HEK293 (cell line): ENCODE measurements around the gene GART.

Experiments
- BCL11A ChIP-seq: fragments of 450-650 bp; formaldehyde crosslinking; IDR thresholded peaks from 2 replicates; pipeline ENCODE4 v1.5.1; 2016; ENCODE audit warnings: low read depth, missing biosample characterization, missing genetic modification characterization
- SP3 ChIP-seq: fragments of 450-650 bp; formaldehyde crosslinking; IDR thresholded peaks from 2 replicates; pipeline ENCODE4 v1.5.1; 2016; ENCODE audit warnings: missing biosample characterization, missing genetic modification characterization
- WT1 ChIP-seq: fragments of 450-650 bp; formaldehyde crosslinking; IDR thresholded peaks from 2 replicates; pipeline ENCODE4 v1.5.1; 2016; ENCODE audit warnings: missing biosample characterization, missing genetic modification characterization
- ZBTB48 ChIP-seq: fragments of 450-650 bp; formaldehyde crosslinking; IDR thresholded peaks from 2 replicates; pipeline ENCODE4 v1.5.1; 2016; ENCODE audit warnings: missing biosample characterization, missing genetic modification characterization
- ZFP69B ChIP-seq: fragments of 450-650 bp; formaldehyde crosslinking; IDR thresholded peaks from 2 replicates; pipeline ENCODE4 v1.5.1; 2016; ENCODE audit warnings: missing biosample characterization, missing genetic modification characterization
- ZNF121 ChIP-seq: fragments of 450-650 bp; formaldehyde crosslinking; IDR thresholded peaks from 2 replicates; pipeline ENCODE4 v1.5.1; 2016; ENCODE audit warnings: missing biosample characterization, missing genetic modification characterization
- ZNF132 ChIP-seq: fragments of 450-650 bp; formaldehyde crosslinking; IDR thresholded peaks from 2 replicates; pipeline ENCODE4 v1.5.1; 2017; ENCODE audit warnings: missing biosample characterization, missing genetic modification characterization, borderline replicate concordance
- ZNF133 ChIP-seq: fragments of 450-650 bp; formaldehyde crosslinking; IDR thresholded peaks from 2 replicates; pipeline ENCODE4 v1.5.1; 2016; ENCODE audit warnings: missing biosample characterization, missing genetic modification characterization
- ZNF146 ChIP-seq: fragments of 450-650 bp; formaldehyde crosslinking; IDR thresholded peaks from 2 replicates; pipeline ENCODE4 v1.5.1; 2016; ENCODE audit warnings: missing biosample characterization, missing genetic modification characterization
- ZNF324 ChIP-seq: fragments of 450-650 bp; formaldehyde crosslinking; IDR thresholded peaks from 2 replicates; pipeline ENCODE4 v1.5.1; 2016; ENCODE audit warnings: missing biosample characterization, missing genetic modification characterization
- ZNF600 ChIP-seq: fragments of 450-650 bp; formaldehyde crosslinking; IDR thresholded peaks from 2 replicates; pipeline ENCODE4 v1.5.1; 2016; ENCODE audit warnings: missing biosample characterization, missing genetic modification characterization
- ZNF624 ChIP-seq: fragments of 450-650 bp; formaldehyde crosslinking; IDR thresholded peaks from 2 replicates; pipeline ENCODE4 v1.5.1; 2017; ENCODE audit warnings: missing biosample characterization, missing genetic modification characterization
- ZSCAN23 ChIP-seq: fragments of 450-650 bp; formaldehyde crosslinking; IDR thresholded peaks from 2 replicates; pipeline ENCODE4 v1.5.1; 2016; ENCODE audit warnings: missing biosample characterization, missing genetic modification characterization
- TF ChIP-seq, protein P1 (sequence below): fragments of 450-650 bp; formaldehyde crosslinking; IDR thresholded peaks from 2 replicates; pipeline ENCODE4 v1.5.0; 2017; ENCODE audit warnings: missing biosample characterization, missing genetic modification characterization, borderline replicate concordance
- TF ChIP-seq, protein P2 (sequence below): fragments of 450-650 bp; formaldehyde crosslinking; IDR thresholded peaks from 2 replicates; pipeline ENCODE4 v1.5.1; 2016; ENCODE audit warnings: missing biosample characterization, missing genetic modification characterization
- TF ChIP-seq, protein P3 (sequence below): sonication (generic); formaldehyde crosslinking; IDR thresholded peaks from 2 replicates; pipeline ENCODE4 v1.8.1; 2022; ENCODE audit warnings: mild to moderate bottlenecking, moderate library complexity, missing genetic modification reagents
- TF ChIP-seq, protein P4 (sequence below): fragments of 450-650 bp; formaldehyde crosslinking; IDR thresholded peaks from 2 replicates; pipeline ENCODE4 v1.5.1; 2016; ENCODE audit warnings: missing biosample characterization, missing genetic modification characterization
- TF ChIP-seq, protein P5 (sequence below): fragments of 450-650 bp; formaldehyde crosslinking; IDR thresholded peaks from 2 replicates; pipeline ENCODE4 v1.5.1; 2016; ENCODE audit warnings: missing biosample characterization, missing genetic modification characterization
- TF ChIP-seq, protein P6 (sequence below): fragments of 450-650 bp; IDR thresholded peaks from 2 replicates; pipeline ENCODE4 v1.5.1; 2018; ENCODE audit warnings: missing biosample characterization, missing genetic modification characterization
- TF ChIP-seq, protein P7 (sequence below): fragments of 450-650 bp; formaldehyde crosslinking; IDR thresholded peaks from 2 replicates; pipeline ENCODE4 v1.5.1; 2017; ENCODE audit warnings: missing biosample characterization, missing genetic modification characterization
- TF ChIP-seq, protein P8 (sequence below): fragments of 450-650 bp; formaldehyde crosslinking; IDR thresholded peaks from 2 replicates; pipeline ENCODE4 v1.5.1; 2016; ENCODE audit warnings: missing biosample characterization, missing genetic modification characterization
- TF ChIP-seq, protein P9 (sequence below): fragments of 450-650 bp; formaldehyde crosslinking; IDR thresholded peaks from 2 replicates; pipeline ENCODE4; 2016; ENCODE audit warnings: missing biosample characterization, missing genetic modification characterization

GART gene

DNA sequence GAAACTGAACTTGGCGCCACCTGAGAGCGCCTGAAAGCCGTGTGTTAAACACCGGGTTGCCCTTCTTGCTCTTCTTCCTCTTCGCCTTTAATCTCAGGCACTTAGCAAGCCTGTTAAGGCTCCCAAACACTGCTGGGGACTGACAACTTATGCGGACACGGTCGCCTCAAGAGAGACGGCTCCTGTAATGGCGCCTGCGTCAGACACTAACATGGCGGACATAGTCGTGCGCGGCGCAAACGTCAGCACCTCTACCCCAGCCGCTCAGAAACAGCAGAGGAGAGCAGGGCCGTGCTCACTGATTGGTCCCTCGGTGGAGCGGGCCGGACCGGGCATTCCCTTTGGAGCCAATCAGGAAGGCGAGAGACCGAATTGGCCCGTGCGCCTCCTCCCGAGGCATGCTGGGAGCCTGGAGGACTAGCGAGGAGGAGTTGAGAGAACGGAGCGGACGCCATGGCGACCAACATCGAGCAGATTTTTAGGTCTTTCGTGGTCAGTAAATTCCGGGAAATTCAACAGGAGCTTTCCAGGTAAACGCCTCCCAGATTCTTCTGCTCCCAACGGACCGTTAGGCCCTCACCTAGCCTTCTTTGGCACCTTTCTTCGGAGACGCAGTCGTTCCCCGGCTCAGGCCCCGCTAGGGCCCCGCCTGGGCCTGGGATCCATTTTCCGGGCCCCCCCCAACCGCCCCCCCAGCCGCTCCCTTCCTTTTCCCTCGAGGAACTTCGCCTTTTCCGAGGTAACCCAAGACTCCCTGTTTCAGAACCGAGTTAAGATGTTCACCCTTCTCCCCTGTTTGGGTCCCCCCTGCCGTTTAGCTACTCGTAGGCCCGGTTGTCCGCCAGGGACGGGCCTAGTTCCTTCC, 955 bp upstream of the GART start, which contains the start of gene SON (continued):
- TF ChIP-seq, protein P1, sequence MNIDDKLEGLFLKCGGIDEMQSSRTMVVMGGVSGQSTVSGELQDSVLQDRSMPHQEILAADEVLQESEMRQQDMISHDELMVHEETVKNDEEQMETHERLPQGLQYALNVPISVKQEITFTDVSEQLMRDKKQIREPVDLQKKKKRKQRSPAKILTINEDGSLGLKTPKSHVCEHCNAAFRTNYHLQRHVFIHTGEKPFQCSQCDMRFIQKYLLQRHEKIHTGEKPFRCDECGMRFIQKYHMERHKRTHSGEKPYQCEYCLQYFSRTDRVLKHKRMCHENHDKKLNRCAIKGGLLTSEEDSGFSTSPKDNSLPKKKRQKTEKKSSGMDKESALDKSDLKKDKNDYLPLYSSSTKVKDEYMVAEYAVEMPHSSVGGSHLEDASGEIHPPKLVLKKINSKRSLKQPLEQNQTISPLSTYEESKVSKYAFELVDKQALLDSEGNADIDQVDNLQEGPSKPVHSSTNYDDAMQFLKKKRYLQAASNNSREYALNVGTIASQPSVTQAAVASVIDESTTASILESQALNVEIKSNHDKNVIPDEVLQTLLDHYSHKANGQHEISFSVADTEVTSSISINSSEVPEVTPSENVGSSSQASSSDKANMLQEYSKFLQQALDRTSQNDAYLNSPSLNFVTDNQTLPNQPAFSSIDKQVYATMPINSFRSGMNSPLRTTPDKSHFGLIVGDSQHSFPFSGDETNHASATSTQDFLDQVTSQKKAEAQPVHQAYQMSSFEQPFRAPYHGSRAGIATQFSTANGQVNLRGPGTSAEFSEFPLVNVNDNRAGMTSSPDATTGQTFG (tag by site-specific recombination) = no peak
- TF ChIP-seq ZNF624 (tag by site-specific recombination) (no peak; the same call in 1 of the 2 replicates), WT1 (0 out of 2 replicates have a peak, but pooled peaks have one; percentile 29), BCL11A (no peak), ZNF121 (peak; percentile 55; the same call in 1 of the 2 replicates), ZSCAN23 (tag by site-specific recombination) (peak; percentile 85), ZFP69B (tag by site-specific recombination) (peak; percentile 78), ZBTB48 (tag by site-specific recombination) (peak; percentile 82), ZNF146 (tag by site-specific recombination) (peak; percentile 60; the same call in 1 of the 2 replicates), ZNF132 (tag by site-specific recombination) (no peak), ZNF324 (tag by site-specific recombination) (peak; percentile 51), ZNF133 (tag by site-specific recombination) (no peak), ZNF600 (tag by site-specific recombination) (0 out of 2 replicates have a peak, but pooled peaks have one; percentile 37), SP3 (tag by site-specific recombination) (peak; percentile 82)
- TF ChIP-seq, protein P2, sequence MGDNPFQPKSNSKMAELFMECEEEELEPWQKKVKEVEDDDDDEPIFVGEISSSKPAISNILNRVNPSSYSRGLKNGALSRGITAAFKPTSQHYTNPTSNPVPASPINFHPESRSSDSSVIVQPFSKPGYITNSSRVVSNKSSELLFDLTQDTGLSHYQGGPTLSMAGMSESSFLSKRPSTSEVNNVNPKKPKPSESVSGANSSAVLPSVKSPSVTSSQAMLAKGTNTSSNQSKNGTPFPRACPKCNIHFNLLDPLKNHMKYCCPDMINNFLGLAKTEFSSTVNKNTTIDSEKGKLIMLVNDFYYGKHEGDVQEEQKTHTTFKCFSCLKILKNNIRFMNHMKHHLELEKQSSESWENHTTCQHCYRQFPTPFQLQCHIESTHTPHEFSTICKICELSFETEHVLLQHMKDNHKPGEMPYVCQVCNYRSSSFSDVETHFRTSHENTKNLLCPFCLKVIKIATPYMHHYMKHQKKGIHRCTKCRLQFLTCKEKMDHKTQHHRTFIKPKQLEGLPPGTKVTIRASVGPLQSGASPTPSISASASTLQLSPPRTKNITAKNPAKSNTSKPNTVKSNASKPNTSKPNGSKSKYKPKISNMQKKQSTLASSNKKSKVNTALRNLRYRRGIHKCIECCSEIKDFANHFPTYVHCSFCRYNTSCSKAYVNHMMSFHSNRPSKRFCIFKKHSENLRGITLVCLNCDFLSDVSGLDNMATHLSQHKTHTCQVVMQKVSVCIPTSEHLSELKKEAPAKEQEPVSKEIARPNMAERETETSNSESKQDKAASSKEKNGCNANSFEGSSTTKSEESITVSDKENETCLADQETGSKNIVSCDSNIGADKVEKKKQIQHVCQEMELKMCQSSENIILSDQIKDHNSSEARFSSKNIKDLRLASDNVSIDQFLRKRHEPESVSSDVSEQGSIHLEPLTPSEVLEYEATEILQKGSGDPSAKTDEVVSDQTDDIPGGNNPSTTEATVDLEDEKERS (tag by site-specific recombination) = 0 out of 2 replicates have a peak, but pooled peaks have one; percentile 44
- TF ChIP-seq, protein P3, sequence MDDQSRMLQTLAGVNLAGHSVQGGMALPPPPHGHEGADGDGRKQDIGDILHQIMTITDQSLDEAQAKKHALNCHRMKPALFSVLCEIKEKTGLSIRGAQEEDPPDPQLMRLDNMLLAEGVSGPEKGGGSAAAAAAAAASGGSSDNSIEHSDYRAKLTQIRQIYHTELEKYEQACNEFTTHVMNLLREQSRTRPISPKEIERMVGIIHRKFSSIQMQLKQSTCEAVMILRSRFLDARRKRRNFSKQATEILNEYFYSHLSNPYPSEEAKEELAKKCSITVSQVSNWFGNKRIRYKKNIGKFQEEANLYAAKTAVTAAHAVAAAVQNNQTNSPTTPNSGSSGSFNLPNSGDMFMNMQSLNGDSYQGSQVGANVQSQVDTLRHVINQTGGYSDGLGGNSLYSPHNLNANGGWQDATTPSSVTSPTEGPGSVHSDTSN (CRISPR knock-in tag) = peak; percentile 71
- TF ChIP-seq, protein P4, sequence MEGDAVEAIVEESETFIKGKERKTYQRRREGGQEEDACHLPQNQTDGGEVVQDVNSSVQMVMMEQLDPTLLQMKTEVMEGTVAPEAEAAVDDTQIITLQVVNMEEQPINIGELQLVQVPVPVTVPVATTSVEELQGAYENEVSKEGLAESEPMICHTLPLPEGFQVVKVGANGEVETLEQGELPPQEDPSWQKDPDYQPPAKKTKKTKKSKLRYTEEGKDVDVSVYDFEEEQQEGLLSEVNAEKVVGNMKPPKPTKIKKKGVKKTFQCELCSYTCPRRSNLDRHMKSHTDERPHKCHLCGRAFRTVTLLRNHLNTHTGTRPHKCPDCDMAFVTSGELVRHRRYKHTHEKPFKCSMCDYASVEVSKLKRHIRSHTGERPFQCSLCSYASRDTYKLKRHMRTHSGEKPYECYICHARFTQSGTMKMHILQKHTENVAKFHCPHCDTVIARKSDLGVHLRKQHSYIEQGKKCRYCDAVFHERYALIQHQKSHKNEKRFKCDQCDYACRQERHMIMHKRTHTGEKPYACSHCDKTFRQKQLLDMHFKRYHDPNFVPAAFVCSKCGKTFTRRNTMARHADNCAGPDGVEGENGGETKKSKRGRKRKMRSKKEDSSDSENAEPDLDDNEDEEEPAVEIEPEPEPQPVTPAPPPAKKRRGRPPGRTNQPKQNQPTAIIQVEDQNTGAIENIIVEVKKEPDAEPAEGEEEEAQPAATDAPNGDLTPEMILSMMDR (tag by site-specific recombination) = 0 out of 2 replicates have a peak, but pooled peaks have one; percentile 48
- TF ChIP-seq, protein P5, sequence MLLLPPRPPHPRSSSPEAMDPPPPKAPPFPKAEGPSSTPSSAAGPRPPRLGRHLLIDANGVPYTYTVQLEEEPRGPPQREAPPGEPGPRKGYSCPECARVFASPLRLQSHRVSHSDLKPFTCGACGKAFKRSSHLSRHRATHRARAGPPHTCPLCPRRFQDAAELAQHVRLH (tag by site-specific recombination) = peak; percentile 59; the same call in 1 of the 2 replicates
- TF ChIP-seq, protein P6, sequence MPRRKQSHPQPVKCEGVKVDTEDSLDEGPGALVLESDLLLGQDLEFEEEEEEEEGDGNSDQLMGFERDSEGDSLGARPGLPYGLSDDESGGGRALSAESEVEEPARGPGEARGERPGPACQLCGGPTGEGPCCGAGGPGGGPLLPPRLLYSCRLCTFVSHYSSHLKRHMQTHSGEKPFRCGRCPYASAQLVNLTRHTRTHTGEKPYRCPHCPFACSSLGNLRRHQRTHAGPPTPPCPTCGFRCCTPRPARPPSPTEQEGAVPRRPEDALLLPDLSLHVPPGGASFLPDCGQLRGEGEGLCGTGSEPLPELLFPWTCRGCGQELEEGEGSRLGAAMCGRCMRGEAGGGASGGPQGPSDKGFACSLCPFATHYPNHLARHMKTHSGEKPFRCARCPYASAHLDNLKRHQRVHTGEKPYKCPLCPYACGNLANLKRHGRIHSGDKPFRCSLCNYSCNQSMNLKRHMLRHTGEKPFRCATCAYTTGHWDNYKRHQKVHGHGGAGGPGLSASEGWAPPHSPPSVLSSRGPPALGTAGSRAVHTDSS (tag by site-specific recombination) = peak; percentile 63
- TF ChIP-seq, protein P7, sequence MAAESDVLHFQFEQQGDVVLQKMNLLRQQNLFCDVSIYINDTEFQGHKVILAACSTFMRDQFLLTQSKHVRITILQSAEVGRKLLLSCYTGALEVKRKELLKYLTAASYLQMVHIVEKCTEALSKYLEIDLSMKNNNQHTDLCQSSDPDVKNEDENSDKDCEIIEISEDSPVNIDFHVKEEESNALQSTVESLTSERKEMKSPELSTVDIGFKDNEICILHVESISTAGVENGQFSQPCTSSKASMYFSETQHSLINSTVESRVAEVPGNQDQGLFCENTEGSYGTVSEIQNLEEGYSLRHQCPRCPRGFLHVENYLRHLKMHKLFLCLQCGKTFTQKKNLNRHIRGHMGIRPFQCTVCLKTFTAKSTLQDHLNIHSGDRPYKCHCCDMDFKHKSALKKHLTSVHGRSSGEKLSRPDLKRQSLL (tag by site-specific recombination) = 0 out of 2 replicates have a peak, but pooled peaks have one; percentile 38
- TF ChIP-seq, protein P8, sequence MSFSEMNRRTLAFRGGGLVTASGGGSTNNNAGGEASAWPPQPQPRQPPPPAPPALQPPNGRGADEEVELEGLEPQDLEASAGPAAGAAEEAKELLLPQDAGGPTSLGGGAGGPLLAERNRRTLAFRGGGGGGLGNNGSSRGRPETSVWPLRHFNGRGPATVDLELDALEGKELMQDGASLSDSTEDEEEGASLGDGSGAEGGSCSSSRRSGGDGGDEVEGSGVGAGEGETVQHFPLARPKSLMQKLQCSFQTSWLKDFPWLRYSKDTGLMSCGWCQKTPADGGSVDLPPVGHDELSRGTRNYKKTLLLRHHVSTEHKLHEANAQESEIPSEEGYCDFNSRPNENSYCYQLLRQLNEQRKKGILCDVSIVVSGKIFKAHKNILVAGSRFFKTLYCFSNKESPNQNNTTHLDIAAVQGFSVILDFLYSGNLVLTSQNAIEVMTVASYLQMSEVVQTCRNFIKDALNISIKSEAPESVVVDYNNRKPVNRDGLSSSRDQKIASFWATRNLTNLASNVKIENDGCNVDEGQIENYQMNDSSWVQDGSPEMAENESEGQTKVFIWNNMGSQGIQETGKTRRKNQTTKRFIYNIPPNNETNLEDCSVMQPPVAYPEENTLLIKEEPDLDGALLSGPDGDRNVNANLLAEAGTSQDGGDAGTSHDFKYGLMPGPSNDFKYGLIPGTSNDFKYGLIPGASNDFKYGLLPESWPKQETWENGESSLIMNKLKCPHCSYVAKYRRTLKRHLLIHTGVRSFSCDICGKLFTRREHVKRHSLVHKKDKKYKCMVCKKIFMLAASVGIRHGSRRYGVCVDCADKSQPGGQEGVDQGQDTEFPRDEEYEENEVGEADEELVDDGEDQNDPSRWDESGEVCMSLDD (tag by site-specific recombination) = peak; percentile 76
- TF ChIP-seq, protein P9, sequence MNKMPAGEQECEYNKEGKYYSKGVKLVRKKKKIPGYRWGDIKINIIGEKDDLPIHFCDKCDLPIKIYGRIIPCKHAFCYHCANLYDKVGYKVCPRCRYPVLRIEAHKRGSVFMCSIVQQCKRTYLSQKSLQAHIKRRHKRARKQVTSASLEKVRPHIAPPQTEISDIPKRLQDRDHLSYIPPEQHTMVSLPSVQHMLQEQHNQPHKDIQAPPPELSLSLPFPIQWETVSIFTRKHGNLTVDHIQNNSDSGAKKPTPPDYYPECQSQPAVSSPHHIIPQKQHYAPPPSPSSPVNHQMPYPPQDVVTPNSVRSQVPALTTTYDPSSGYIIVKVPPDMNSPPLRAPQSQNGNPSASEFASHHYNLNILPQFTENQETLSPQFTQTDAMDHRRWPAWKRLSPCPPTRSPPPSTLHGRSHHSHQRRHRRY (tag by site-specific recombination) = no peak
